ENCODE measurements around the gene MAP2K7.

Gene MAP2K7

GRCh38 chr19:7867092-7867844 is 36.4 kb upstream of the MAP2K7 start:
- TF ChIP-seq POLR2AphosphoS5 (IDR thresholded peaks at IDR 0.05; ENCODE audit: low read depth) = no peak
- TF ChIP-seq REST (IDR thresholded peaks at IDR 0.05; ENCODE audit: insufficient replicate concordance, low read depth) = no peak
- TF ChIP-seq SPI1 (IDR thresholded peaks at IDR 0.05; ENCODE audit: borderline replicate concordance, low read depth) = no peak
- no peak for TF ChIP-seq GABPA (IDR thresholded peaks at IDR 0.05; ENCODE audit: low read depth)
- no peak for TF ChIP-seq CTCF (IDR thresholded peaks at IDR 0.05; ENCODE audit: insufficient read depth, low read length)
- H3K4me3 ChIP-seq (replicated peaks; ENCODE audit: insufficient read depth, low read length) = no peak overlapping the region
- DNase-seq (ENCODE audit: low read depth in 1 of 2, low spot score in 1 of 2) = no peak
- H3K27ac ChIP-seq (replicated peaks) = no peak overlapping the region
- no peaks in the 10 kb centered on the region for H3K27me3 ChIP-seq (ENCODE audit: insufficient read depth, poor library complexity, severe bottlenecking)

- Histone ChIP-seq H3K4me3 (replicated peaks; ENCODE audit: insufficient read depth, low read length) (peak overlapping the region; percentile 41), H3K27me3 (ENCODE audit: insufficient read depth, poor library complexity, severe bottlenecking) (peaks cover 7% of the 10 kb centered on the region), H3K27ac (replicated peaks) (no peak overlapping the region)
- DNase-seq (ENCODE audit: low read depth in 1 of 2, low spot score in 1 of 2) = peak in 1 of 2 experiments; percentile 22
- TF ChIP-seq CTCF (IDR thresholded peaks at IDR 0.05; ENCODE audit: insufficient read depth, low read length) (no peak), REST (IDR thresholded peaks at IDR 0.05; ENCODE audit: insufficient replicate concordance, low read depth) (no peak), POLR2AphosphoS5 (IDR thresholded peaks at IDR 0.05; ENCODE audit: low read depth) (no peak), SPI1 (IDR thresholded peaks at IDR 0.05; ENCODE audit: borderline replicate concordance, low read depth) (no peak), GABPA (IDR thresholded peaks at IDR 0.05; ENCODE audit: low read depth) (no peak)
Measured at GRCh38 chr19:7868326-7868670, 35.4 kb upstream of the MAP2K7 start.

GRCh38 chr19:7868671-7869452 is 34.8 kb upstream of the MAP2K7 start:
- peak in 1 of 2 experiments; percentile 74 for DNase-seq (ENCODE audit: low read depth in 1 of 2, low spot score in 1 of 2)
- H3K27me3 ChIP-seq (ENCODE audit: insufficient read depth, poor library complexity, severe bottlenecking) = peaks cover 12% of the 10 kb centered on the region
- TF ChIP-seq CTCF (IDR thresholded peaks at IDR 0.05; ENCODE audit: insufficient read depth, low read length) (peak; percentile 27), SPI1 (IDR thresholded peaks at IDR 0.05; ENCODE audit: borderline replicate concordance, low read depth) (no peak)
- H3K4me3 ChIP-seq (replicated peaks; ENCODE audit: insufficient read depth, low read length) = peak overlapping the region; percentile 48
- 0 out of 2 replicates have a peak overlapping the region, but pooled peaks have one; percentile 29 for H3K27ac ChIP-seq (replicated peaks)
